Measurements from ENCODE around the gene DKK3.
"Not testable (repeated sequence)": the region's sequence is repeated elsewhere in the genome, so short reads cannot be mapped to it uniquely, and the experiment has no call there.

The DKK3 gene

DNA sequence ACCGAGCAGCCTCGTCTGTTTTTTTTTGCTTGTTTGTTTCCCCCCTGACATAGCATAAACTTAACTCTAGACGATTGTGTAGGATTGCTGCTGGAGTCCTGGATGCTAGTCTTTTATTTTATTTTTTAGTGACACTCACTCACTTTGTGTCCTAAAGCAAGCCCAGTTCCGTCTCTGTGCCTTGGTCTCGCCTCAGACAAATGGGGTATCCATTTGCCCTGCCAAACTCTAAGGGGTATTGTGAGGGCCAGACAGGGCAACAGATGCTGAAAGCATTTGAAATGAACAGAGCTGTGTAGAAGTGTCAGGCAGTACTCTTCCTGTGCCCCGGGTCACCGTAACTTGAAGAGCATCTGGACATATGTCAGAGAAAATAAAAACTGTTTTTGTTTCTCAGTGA is 34.8 kb upstream of the DKK3 start:
- H3K27ac ChIP-seq, result peak overlapping the region; percentile 19 to 39
- TF ChIP-seq, protein P1, sequence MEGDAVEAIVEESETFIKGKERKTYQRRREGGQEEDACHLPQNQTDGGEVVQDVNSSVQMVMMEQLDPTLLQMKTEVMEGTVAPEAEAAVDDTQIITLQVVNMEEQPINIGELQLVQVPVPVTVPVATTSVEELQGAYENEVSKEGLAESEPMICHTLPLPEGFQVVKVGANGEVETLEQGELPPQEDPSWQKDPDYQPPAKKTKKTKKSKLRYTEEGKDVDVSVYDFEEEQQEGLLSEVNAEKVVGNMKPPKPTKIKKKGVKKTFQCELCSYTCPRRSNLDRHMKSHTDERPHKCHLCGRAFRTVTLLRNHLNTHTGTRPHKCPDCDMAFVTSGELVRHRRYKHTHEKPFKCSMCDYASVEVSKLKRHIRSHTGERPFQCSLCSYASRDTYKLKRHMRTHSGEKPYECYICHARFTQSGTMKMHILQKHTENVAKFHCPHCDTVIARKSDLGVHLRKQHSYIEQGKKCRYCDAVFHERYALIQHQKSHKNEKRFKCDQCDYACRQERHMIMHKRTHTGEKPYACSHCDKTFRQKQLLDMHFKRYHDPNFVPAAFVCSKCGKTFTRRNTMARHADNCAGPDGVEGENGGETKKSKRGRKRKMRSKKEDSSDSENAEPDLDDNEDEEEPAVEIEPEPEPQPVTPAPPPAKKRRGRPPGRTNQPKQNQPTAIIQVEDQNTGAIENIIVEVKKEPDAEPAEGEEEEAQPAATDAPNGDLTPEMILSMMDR (IDR thresholded peaks at IDR 0.05), result no peak
- no peak overlapping the region for H3K4me3 ChIP-seq
- DNase-seq (ENCODE audit: low spot score), result no peak

DNA sequence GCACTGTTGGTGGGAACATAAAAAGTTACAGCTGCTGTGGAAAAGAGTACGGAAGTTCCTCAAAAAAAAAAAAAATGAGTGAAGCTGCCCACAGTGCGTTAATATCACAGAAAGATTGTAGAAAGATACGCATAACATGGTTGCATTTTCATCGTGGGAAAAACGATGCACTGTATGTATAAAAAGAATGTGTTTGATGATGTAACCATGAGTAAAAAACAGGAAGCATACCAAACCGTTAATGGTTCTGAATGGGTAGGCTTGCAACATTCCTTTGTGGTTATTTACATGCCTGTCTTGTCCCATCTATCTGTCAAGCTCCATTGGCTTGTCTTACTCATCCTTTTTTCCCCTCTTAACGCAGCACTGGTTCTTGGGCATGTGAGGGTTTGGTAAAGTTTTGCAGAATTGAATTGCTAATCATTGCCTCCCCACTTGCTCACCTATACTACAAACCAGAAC is 33.8 kb upstream of the DKK3 start:
- Histone ChIP-seq H3K27ac (no peak overlapping the region), H3K4me3 (no peak overlapping the region)
- DNase-seq (ENCODE audit: low spot score), result no peak
- TF ChIP-seq, protein P1 (IDR thresholded peaks at IDR 0.05), result no peak

DNA sequence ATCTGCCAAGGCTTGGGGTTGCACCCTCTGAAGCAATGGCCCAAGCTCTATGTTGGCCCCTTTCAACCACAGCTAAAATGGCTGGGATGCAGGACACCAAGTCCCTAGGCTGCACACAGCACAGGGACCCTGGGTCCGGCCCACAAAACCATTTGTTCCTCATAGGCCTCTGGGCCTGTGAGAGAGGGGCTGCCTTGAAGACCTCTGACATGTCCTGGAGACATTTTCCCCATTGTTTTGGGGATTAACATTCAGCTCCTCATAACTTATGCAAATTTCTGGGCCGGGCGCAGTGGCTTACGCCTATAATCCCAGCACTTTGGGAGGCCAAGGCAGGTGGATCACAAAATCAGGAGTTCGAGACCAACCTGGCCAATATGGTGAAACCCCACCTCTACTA is 32.3 kb upstream of the DKK3 start:
- not testable (repeated sequence) for H3K27ac ChIP-seq; H3K4me3 ChIP-seq; DNase-seq (ENCODE audit: low spot score)

DNA sequence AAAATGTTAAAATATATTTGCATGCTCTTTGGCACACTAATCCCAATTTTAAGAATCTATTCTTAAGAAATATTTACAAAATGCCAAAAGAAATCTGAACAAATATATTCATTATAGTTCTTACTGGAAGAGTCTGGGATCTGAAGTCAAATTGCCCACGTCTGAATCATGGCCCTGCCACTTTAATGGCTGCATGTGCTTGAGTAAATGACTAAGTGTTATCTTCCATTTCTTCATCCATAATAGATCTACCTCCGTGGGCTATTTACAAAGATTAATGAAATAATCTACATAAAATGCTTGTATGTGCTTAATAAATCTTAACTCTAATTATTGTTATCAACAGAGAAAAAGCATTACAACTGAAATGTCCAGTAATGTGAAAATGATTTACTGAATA is 24.5 kb upstream of the DKK3 start:
- no peak overlapping the region for H3K27ac ChIP-seq
- DNase-seq (ENCODE audit: low spot score), result no peak
- TF ChIP-seq, protein P1 (IDR thresholded peaks at IDR 0.05), result no peak

DNA sequence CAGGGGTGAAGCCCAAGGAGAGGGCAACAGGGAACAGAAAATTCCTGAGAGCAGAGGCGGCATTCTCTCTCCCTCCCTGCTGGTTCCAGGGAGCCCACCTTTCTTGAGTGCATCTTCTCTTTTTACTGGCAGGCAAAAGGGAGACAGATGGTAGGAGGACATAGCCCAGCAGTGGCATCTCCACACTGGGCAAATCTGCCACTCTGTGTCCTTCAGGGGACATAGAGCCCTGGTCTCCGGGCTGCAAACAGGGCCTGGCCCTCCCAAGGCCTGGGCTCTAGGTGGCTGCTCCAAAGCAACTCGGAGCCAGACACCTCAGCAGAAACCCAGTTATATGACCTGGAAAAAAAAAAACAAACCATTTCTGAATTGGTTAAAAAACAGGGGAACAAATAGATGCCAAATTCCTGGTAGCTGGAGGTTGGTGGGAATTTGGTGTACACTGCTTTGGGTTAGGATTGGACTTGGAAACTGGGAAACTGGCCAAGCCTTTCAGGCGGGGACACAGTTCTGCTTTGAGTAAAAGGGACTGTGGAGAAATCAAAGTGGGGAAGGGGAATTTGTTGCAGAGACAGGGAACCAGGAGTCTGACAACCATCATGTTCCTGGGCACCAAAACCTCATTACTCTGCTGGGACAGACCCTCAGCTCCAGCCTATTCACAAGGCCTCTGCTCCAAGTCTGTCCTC is 23.6 kb upstream of the DKK3 start:
- TF ChIP-seq, protein P1 (IDR thresholded peaks at IDR 0.05), result no peak
- Histone ChIP-seq H3K27ac (no peak overlapping the region), H3K4me3 (no peak overlapping the region)
- DNase-seq (ENCODE audit: low spot score), result no peak

More for the DNA sequence above, 24.5 kb upstream of the DKK3 start:
- H3K4me3 ChIP-seq, result no peak overlapping the region

DNA sequence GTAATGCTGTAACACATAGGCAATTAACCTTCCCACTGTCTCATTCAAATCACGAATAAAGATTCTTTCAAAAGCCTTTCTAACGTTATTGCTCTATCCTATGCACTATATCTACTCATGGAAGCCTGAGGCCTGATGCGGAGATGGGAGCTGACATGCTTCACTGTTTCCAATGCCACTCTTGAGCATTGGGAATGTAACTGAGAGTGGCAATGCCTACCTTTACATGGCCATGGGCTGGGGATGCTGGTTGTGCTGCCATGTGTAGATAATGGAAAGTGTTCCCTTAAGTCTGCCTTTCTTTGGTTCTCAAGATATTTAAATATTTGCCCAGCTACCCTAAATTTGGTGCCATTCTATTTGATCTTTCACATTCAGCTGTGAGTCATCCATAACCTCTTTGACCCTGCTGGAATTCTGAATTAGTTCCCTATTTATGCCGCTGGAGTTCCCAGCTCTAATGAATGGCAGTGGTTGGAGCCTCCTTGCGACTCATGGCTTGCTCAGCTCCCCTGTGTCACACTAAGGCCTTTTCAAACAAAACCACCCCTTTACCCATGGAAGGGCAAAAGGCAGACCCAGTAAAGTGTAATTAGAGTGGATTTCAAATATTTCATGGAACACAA is 21.4 kb upstream of the DKK3 start:
- no peak for DNase-seq (ENCODE audit: low spot score)
- no peak overlapping the region for H3K4me3 ChIP-seq
- TF ChIP-seq, protein P1 (IDR thresholded peaks at IDR 0.05), result no peak
- H3K27ac ChIP-seq, result no peak overlapping the region

DNA sequence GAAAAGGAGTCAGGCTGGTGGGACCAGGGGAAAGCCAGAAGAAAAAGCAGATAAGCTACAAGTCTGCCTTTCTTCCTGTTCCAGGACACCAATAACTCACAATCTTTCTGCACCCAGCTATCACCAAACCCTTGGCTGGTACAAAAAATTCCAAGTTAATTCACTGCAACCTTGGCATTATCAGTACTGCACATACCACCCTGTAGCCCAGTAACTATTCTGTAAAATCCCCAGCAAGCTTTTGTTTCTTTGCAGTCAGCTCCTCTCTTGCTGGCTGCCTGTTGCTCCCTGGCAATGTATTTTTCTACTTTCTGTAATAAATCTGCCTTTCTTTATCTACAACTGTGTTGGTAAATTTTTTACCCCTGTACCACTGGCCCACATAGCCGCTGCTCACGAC is 20.7 kb upstream of the DKK3 start:
- Histone ChIP-seq H3K4me3 (no peak overlapping the region), H3K27ac (no peak overlapping the region)

More for the DNA sequence above, 20.7 kb upstream of the DKK3 start:
- TF ChIP-seq, protein P1 (IDR thresholded peaks at IDR 0.05), result no peak
- no peak for DNase-seq (ENCODE audit: low spot score)
